GM12892 (cell line): ENCODE results near the gene KIF1C. TPM values are rescaled to one million over a fixed set of nuclear protein-coding genes. Genes with fewer than 3 reads are reported as not detected.

Experiments
- DNase-seq: peaks from one replicate; pipeline ENCODE4 v3.0.0; 2011; ENCODE audit not compliant: insufficient read length
- FAIRE-seq: peaks from 2 replicates; lab custom pipeline; 2011; peaks lifted over from hg19 to GRCh38; lab: Jason Lieb, UNC
- POLR2A ChIP-seq: IDR thresholded peaks from 2 replicates; pipeline ENCODE4 v1.6.1; 2011; ENCODE audit warnings: low read depth, low read length, control low read depth
- POLR2AphosphoS5 ChIP-seq: IDR thresholded peaks from 2 replicates; pipeline ENCODE4 v1.6.1; 2011; ENCODE audit warnings: low read depth, low read length, control low read depth
- TAF1 ChIP-seq: IDR thresholded peaks from 2 replicates; pipeline ENCODE4 v1.6.1; 2011; ENCODE audit warnings: low read depth, mild to moderate bottlenecking, control low read depth, low read length, borderline replicate concordance
- polyA plus RNA-seq: library from polyadenylated mRNA; unstranded; fragments of >200 nt; gene quantifications from one replicate; pipeline ENCODE4 v1.2.1, GENCODE V29; 2012; ENCODE audit warnings: missing spikeins, inconsistent platforms; ENCODE audit not compliant: missing spikeins

KIF1C gene
- polyA plus RNA-seq = 17.6 TPM

- DNase-seq (peak; percentile 98), FAIRE-seq (peak; percentile 99)
- TF ChIP-seq POLR2A (peak; percentile 36; the same call in 1 of the 2 replicates), POLR2AphosphoS5 (no peak), TAF1 (no peak)
Observed at GRCh38 chr17:4997302-4998026, at the start of gene KIF1C, which contains the start of gene INCA1. Gene KIF1C, plus strand, starts transcription at chr17:4997950. Its CDS starts 2,297 bp downstream, at chr17:5000247. Gene INCA1, minus strand, starts transcription at chr17:4997522. Its CDS starts 3,085 bp downstream, at chr17:4994437.

- TF ChIP-seq TAF1 (peak; percentile 79; the same call in 1 of the 2 replicates), POLR2AphosphoS5 (peak; percentile 92), POLR2A (peak; percentile 94)
- peak; percentile 94 for FAIRE-seq
- no peak for DNase-seq
Observed at GRCh38 chr17:4948166-4948930, 49.4 kb upstream of the KIF1C start, which contains the start of gene PFN1. Gene PFN1, minus strand, starts transcription at chr17:4948530. Its CDS starts 136 bp downstream, at chr17:4948394.

DNA sequence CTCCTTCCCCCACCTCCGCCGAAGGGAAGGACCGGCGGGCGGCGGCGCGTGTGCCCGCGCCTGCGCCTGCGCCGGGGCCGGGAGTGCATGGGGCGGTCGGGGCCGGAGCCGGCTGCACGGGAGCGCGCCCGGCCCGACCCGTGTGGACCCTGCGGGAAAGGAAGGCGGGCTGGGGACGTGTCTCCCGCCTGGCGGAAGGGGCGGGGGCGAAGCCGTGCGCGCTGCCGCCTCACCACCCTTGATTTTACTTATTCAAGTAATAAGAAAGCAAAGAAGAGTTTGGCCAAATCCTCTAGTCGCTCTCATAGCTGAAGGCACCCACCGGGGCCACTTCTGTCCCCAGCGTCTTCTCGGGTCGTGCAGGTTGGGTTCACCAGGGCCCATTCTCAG lies 48.8 kb upstream of the KIF1C start:
- DNase-seq = peak; percentile 88
- FAIRE-seq = no peak
- no peak; the same call in 1 of the 2 replicates for TF ChIP-seq POLR2A
- TF ChIP-seq POLR2AphosphoS5 = no peak; the same call in 1 of the 2 replicates
- TF ChIP-seq TAF1 = no peak

- FAIRE-seq (peak; percentile 90), DNase-seq (no peak)
- no peak for TF ChIP-seq POLR2A
- peak; percentile 75; the same call in 1 of the 2 replicates for TF ChIP-seq TAF1
- TF ChIP-seq POLR2AphosphoS5 = 0 out of 2 replicates have a peak, but pooled peaks have one; percentile 13
Observed at GRCh38 chr17:4949321-4950074, 48.3 kb upstream of the KIF1C start.

GRCh38 chr17:4950075-4950745 lies 47.5 kb upstream of the KIF1C start:
- TF ChIP-seq POLR2AphosphoS5 (peak; percentile 64), TAF1 (no peak), POLR2A (peak; percentile 60; the same call in 1 of the 2 replicates)
- DNase-seq (no peak), FAIRE-seq (peak; percentile 85)

- no peak for FAIRE-seq
- no peak for DNase-seq
- TF ChIP-seq POLR2A (no peak), POLR2AphosphoS5 (no peak; the same call in 1 of the 2 replicates), TAF1 (no peak)
Observed at GRCh38 chr17:4950746-4951204, 47.0 kb upstream of the KIF1C start, which contains the start of gene ENO3. Gene ENO3, plus strand, starts transcription at chr17:4951119. Its CDS starts 711 bp downstream, at chr17:4951830.

DNA sequence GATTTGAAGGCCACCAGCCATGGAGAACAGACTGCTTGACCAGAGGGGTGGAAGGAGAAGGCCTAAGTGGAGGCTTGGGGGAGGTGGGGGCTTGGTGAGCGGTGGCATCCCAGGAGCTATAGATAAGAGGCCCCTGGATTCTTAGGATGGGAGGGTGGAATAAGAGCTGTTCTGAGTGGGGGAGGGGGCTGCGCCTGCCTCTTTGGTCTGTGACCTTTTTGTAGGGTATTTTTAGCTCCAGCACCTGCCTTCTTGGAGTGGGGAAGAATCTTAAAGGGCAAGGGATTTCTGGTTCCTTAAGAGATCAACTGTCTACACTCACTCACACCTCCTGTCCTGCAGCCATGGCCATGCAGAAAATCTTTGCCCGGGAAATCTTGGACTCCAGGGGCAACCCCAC lies 46.3 kb upstream of the KIF1C start:
- TF ChIP-seq POLR2A (no peak), TAF1 (no peak), POLR2AphosphoS5 (no peak)
- no peak for FAIRE-seq
- no peak for DNase-seq

DNA sequence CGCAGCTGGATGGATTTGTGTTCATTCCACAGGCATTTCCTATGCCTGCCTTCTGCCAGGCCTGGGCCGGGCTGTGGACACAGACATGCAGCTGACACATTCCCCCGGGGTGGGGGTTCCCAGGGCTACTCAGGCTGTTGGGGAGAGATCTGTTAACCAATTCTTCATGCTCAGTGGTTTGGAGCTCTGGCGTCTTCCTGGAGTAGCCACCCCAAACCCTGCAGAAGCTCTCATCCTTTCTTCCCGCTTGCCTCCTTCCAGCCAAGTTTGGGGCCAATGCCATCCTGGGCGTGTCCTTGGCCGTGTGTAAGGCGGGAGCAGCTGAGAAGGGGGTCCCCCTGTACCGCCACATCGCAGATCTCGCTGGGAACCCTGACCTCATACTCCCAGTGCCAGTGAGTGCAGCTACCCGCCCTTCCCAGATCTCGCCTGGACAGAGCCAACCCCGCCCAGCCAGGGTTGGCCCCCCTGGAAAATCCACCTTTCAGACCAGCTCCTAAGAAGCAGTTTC lies 44.2 kb upstream of the KIF1C start:
- TF ChIP-seq TAF1 (no peak), POLR2A (no peak), POLR2AphosphoS5 (no peak)
- FAIRE-seq (no peak), DNase-seq (no peak)

DNA sequence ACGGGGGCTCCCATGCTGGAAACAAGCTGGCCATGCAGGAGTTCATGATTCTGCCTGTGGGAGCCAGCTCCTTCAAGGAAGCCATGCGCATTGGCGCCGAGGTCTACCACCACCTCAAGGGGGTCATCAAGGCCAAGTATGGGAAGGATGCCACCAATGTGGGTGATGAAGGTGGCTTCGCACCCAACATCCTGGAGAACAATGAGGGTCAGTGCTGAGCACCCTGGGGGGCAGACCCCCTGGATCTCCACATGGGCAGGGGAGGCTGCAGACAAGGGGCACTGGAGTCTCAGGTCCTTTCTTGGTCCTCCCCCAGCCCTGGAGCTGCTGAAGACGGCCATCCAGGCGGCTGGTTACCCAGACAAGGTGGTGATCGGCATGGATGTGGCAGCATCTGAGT lies 42.7 kb upstream of the KIF1C start:
- no peak for FAIRE-seq
- TF ChIP-seq POLR2AphosphoS5 (no peak), TAF1 (no peak), POLR2A (no peak)

GRCh38 chr17:4956493-4957061 lies 41.2 kb upstream of the KIF1C start:
- TF ChIP-seq POLR2AphosphoS5 (no peak), POLR2A (no peak), TAF1 (no peak)
- no peak for FAIRE-seq
- DNase-seq = no peak

More for the DNA sequence above, 42.7 kb upstream of the KIF1C start:
- no peak for DNase-seq
